Heart left ventricle (tissue), 13 donors: ENCODE data around the gene ANKK1.

Source experiments
- CTCF ChIP-seq, 12 donors: fragments of 200-600 bp; sonication (generic) in 4 of 12; IDR thresholded peaks; one replicate each; pipeline versions ENCODE4 v1.5.0 to v1.8.0; 2018 to 2022; ENCODE audit warnings: antibody characterized with exemption in 12 of 12, mild to moderate bottlenecking in 5 of 12
- POLR2A ChIP-seq, 2 donors: fragments of 450-650 bp; IDR thresholded peaks; one replicate each; pipeline ENCODE4 v1.6.1; 2017; ENCODE audit warnings: antibody characterized with exemption in 2 of 2, mild to moderate bottlenecking in 2 of 2, moderate library complexity in 2 of 2
- donor health status: ischemic (EF 13 %, LVEDD 7.1; RV severe dilation, severe dysfunction).
- donor health status: DM: no; HTN: yes; CAD: no.
- donor health status: DM: no; HTN: no; CAD: no.
- donor health status: ischemic (EF 25% LVEDD 6.9; RV normal size, moderate dysfunction).
- donor health status: ischemic (EF 25% LVEDD 5.7; RV mildly dilated, moderate dysfunction).
- donor health status: ischemic (EF 35%, LVEDD 5.7; RV mildly dilated, moderate dysfunction).
- donor health status: nonischemic (EF 11% LVEDD 7.7; RV severe dilation, severe dysfunction).
- donor health status: DM: yes; HTN: yes; CAD: no.
- donor health status: PGD.
- donor health status: ischemic (EF 29% LVEDD 5.4; RV normal size, mild dysfunction).
- donor health status: nonischemic (EF 23%, LVEDD 6.1; RV moderate dilation, normal function).

GRCh38 chr11:113382121-113382520 lies 5.5 kb upstream of the ANKK1 start:
- no peak for TF ChIP-seq POLR2A (IDR thresholded peaks at IDR 0.05)
- TF ChIP-seq CTCF (IDR thresholded peaks at IDR 0.05): no peak
